ENCODE data around the gene ABCC3.

The ABCC3 gene

DNA sequence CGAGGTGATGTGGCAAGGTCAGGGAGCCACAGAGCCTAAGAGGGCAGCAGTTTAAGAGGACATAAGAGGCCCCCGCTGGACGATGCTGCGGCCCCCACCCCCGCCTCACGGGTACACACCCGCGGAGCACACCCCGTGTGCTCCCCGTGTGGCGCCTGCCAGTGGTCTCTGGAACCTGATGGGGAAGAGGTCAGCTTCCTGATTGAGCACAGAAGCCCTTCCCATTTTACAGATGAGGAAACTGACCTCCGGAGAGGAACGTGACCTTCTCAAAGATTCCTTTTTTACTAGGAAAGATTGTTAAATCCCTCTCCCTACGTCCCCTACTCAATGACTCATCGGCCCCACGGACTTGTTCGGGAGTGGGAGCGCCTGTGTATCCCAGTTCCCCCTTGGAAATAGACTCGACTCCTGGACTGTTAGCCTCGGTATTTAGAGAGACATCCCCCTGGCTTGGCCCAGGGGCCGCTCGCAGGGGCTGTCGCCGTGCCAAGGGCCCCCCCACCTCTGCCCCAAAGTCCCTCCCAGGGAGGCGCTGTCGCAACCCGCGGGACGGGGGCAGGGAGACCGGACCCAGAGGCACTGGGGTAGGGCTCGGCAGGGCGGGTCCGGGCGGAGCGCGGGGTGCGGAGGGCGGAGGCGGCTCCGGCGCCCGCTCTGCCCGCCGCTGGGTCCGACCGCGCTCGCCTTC is at the start of gene ABCC3:
Gene ABCC3 (plus strand): TSS at position 658 of the 691 bp plus-strand sequence. CDS start 56 bp downstream, outside the sequence.
- H3K4me3 ChIP-seq (ENCODE audit: low read depth, low read length): peak within 1 kb of the TSS; percentile 39

GRCh38 chr17:50585346-50585745 is 49.3 kb upstream of the ABCC3 start:
- no peak overlapping the region for H3K4me3 ChIP-seq (ENCODE audit: low read depth, low read length)

GRCh38 chr17:50585891-50586290 is 48.8 kb upstream of the ABCC3 start:
- H3K4me3 ChIP-seq (ENCODE audit: low read depth, low read length): no peak overlapping the region

GRCh38 chr17:50586421-50587247 is 48.0 kb upstream of the ABCC3 start:
- H3K4me3 ChIP-seq (ENCODE audit: low read depth, low read length): no peak overlapping the region

GRCh38 chr17:50587571-50587970 is 47.1 kb upstream of the ABCC3 start:
- H3K4me3 ChIP-seq (ENCODE audit: low read depth, low read length): no peak overlapping the region

GRCh38 chr17:50588391-50589049 is 46.2 kb upstream of the ABCC3 start:
- H3K4me3 ChIP-seq (ENCODE audit: low read depth, low read length): no peak overlapping the region

DNA sequence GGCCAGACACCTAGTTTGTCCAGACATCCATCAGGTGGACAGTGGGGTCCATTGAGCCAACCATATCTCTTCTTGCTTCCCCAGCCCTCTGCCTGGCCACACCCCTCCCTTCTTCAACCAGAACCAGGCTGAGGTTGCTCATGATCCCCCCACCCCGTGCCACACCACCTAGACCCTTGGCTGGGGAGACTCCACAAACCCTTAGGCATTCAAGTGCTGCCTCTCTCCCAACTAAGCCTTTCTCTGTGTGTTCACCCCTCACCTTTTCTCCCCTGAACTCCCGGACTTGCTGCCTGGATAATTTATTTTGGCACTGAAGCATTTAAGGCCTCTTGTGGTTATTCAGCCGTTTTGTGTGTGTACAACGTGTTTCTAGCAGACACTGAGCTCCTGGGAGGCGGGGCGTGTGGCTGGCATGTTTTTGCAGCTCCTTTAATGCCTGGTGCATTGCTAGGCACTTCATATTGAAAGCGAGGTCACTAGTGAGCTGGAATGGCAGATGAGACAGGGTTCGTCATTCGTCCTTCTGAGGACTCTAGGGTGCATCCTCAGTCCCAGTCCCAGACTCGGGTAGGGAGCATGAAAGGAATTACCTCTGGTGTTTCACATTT is 45.5 kb upstream of the ABCC3 start:
- no peak overlapping the region for H3K4me3 ChIP-seq (ENCODE audit: low read depth, low read length)

GRCh38 chr17:50590946-50591737 is 43.5 kb upstream of the ABCC3 start:
- H3K4me3 ChIP-seq (ENCODE audit: low read depth, low read length): no peak overlapping the region

GRCh38 chr17:50593321-50593720 is 41.4 kb upstream of the ABCC3 start:
- H3K4me3 ChIP-seq (ENCODE audit: low read depth, low read length): no peak overlapping the region

DNA sequence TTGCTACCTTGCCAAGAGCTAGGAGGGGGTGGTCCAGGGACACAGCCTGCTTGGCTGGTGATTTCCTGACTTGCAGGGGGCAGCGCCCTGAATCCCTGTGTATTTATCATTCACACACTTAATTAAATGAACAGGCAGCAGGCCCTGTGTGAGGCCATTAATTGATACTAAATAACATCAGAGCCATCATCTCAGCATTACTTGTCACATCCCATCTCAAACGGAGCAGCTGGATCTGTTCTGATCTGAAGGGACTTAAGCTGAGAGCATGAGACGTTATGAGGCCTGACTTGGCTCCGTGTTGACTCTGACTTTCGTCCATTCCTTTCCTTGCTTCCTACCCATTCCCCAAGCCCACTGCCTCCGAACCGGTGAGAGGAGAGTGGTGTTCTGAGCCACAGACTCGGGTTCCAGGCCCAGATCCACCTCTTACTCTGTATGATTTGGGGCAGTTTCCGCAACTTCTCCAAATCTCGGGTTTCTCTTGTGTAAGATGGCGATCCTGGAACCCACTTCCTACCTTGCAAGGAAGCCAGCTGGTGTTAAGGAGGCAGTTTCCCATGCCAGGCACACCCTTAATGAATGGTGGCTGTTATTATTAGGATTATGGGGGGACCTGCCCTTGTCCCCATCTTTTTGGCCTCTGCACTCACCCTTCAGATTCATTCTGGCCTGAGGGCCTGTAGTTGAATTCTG is 40.4 kb upstream of the ABCC3 start:
- no peak overlapping the region for H3K4me3 ChIP-seq (ENCODE audit: low read depth, low read length)

- no peak overlapping the region for H3K4me3 ChIP-seq (ENCODE audit: low read depth, low read length)
These were observed 39.8 kb upstream of the ABCC3 start for GRCh38 chr17:50594892-50595291.

DNA sequence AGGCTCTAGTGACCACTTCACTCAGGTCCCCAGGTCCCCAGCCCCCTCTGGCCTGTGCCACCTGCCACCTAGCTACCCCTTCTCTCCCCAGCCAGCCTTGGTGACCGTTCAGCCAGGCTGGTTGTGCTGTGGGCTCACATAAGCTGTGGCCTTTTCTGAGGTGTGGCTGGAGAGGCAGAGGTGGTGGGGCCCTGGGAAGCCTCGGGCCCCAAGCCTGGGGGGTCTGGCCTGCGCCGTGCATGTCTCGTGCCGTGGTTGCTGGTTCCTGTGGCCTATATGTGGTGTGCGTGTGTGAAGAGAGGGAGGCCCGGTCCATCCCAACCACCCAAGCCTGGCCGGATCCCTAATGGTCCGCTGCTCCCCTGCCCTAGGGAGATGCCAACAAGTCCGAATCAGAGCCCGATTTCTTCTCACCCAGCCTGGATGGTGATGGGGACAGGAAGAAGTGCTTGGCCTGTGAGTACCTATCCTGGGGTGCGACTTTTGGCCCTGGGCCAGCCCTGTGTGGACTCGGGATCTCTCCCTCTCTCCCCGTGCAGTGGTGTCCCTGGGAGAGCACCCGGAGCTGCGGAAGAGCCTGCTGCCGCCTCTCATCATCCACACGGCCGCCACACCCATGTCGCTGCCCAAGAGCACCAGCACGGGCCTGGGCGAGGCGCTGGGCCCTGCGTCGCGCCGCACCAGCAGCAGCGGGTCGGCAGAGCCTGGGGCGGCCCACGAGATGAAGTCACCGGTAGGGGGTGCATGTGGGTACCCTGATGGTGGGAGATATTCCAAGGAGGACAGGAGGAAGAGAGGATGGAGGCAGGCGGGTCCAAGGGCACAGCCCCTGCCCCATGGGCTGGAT is 38.3 kb upstream of the ABCC3 start:
- no peak overlapping the region for H3K4me3 ChIP-seq (ENCODE audit: low read depth, low read length)

GRCh38 chr17:50598487-50598886 is 36.2 kb upstream of the ABCC3 start:
- H3K4me3 ChIP-seq (ENCODE audit: low read depth, low read length): no peak overlapping the region

- no peak overlapping the region for H3K4me3 ChIP-seq (ENCODE audit: low read depth, low read length)
These were observed 35.1 kb upstream of the ABCC3 start for GRCh38 chr17:50599606-50600005.

DNA sequence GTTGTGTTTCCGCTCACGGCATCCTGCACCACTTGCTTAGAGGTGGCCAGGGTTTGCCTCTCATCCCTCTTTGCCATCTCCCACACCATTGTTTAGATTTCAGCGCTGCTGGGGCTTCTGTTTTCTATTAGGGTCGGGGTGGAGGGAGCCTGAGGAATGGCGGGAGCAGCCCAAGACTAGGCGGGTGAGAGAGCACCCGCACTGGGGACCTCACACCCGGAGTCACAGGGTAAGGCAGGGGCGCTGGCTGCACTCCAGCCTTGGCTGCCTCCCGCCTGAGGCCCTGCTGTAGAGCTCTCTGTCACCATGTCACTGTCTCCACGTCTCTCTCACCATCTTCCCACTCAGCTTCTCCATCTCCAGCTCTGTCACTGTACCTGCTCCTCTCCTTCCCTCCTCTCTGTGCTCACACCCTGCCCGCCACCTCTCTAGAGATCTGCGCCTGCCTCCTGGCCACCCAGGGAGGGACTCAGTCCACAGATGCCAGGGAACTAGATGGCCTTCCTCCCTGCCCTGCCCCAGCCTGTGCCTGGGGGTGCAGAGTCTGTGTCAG is 32.8 kb upstream of the ABCC3 start:
- no peak overlapping the region for H3K4me3 ChIP-seq (ENCODE audit: low read depth, low read length)

DNA sequence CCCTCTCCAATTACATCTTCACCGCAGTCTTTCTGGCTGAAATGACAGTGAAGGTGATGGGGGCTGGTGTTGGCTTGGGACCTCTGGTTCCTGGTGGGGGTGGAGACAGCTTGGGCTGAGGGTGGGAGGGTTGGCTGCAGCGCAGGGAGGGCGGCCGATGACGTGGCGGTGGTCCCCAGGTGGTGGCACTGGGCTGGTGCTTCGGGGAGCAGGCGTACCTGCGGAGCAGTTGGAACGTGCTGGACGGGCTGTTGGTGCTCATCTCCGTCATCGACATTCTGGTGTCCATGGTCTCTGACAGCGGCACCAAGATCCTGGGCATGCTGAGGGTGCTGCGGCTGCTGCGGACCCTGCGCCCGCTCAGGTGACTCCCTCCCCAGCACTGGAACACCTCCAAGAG is 31.8 kb upstream of the ABCC3 start:
- H3K4me3 ChIP-seq (ENCODE audit: low read depth, low read length): no peak overlapping the region

GRCh38 chr17:50603340-50603739 is 31.3 kb upstream of the ABCC3 start:
- H3K4me3 ChIP-seq (ENCODE audit: low read depth, low read length): no peak overlapping the region

GRCh38 chr17:50604513-50604912 is 30.2 kb upstream of the ABCC3 start:
- no peak overlapping the region for H3K4me3 ChIP-seq (ENCODE audit: low read depth, low read length)

- H3K4me3 ChIP-seq (ENCODE audit: low read depth, low read length): no peak overlapping the region
These were observed 29.3 kb upstream of the ABCC3 start for GRCh38 chr17:50605429-50605828.
